HepG2 (cell line): Measurements from ENCODE around the gene VCAN. TPM values are rescaled to one million over a fixed set of nuclear protein-coding genes. Genes with fewer than 3 reads are reported as not detected.

ENCODE experiments used
- ATAC-seq: fragments of 200-7000 bp; cut with Tn5 transposase; 3 replicates; pipeline ENCODE4 v1.9.1; 2020; ENCODE audit warnings: mild to moderate bottlenecking, moderate library complexity
- BruUV-seq: library from RNA; stranded (reverse); fragments of 400-500 nt; replicated peaks from 2 replicates; lab custom pipeline; 2021; lab: Mats Ljungman, UMichigan
- CTCF ChIA-PET: fragments of 300-600 bp; formaldehyde crosslinking; extraction: SDS; loops from one replicate; lab custom pipeline; 2021; ENCODE audit warnings: low total read pairs, inconsistent platforms, low intra/inter-chr PET ratio; lab: Yijun Ruan, JAX
- POLR2A ChIA-PET: fragments of 350-600 bp; sonication (Branson Sonifier 250); formaldehyde crosslinking; loops from one replicate; lab custom pipeline; 2020; ENCODE audit warnings: antibody characterized with exemption, inconsistent platforms; lab: Yijun Ruan, JAX
- DNase-seq: peaks from one replicate; pipeline ENCODE4 v3.0.0-alpha.2; 2015; ENCODE audit warnings: low spot score
- FAIRE-seq: peaks from 3 replicates; lab custom pipeline; 2011; peaks lifted over from hg19 to GRCh38; lab: Jason Lieb, UNC
- H2AFZ ChIP-seq: one replicate; pipeline ENCODE4 v1.6.1; 2011; ENCODE audit warnings: low read length, inconsistent platforms
- H3K27ac ChIP-seq: fragments of 300-600 bp; 3 replicates; pipeline ENCODE4 v1.8.0; 2011; ENCODE audit warnings: mixed run types, mild to moderate bottlenecking, mixed read lengths, low read length, inconsistent platforms; ENCODE audit not compliant: insufficient read depth; ENCODE audit errors: extremely low read length
- H3K27me3 ChIP-seq, 2 experiments: fragments of 200-600 bp in 1 of 2; 2 replicates in 1 of 2; 3 replicates in 1 of 2; pipeline versions ENCODE4 v1.6.0 to v1.8.0; 2011; ENCODE audit warnings: low read length in 2 of 2, mild to moderate bottlenecking in 2 of 2, moderate library complexity in 2 of 2, inconsistent platforms in 1 of 2; ENCODE audit not compliant: insufficient read depth in 2 of 2, control insufficient read depth in 1 of 2
- H3K36me3 ChIP-seq, 2 experiments: fragments of 200-600 bp in 1 of 2; replicated peaks in 1 of 2; 2 replicates in 1 of 2; 3 replicates in 1 of 2; pipeline versions ENCODE4 v1.5.1 to v1.8.0; 2011; ENCODE audit warnings: low read length in 2 of 2, inconsistent platforms in 1 of 2; ENCODE audit not compliant: insufficient read depth in 2 of 2, control insufficient read depth in 1 of 2
- H3K4me1 ChIP-seq: 2 replicates; pipeline ENCODE4 v1.5.1; 2012; ENCODE audit warnings: low read length, inconsistent platforms; ENCODE audit not compliant: insufficient read depth
- H3K4me2 ChIP-seq: 2 replicates; pipeline ENCODE4 v1.6.0; 2011; ENCODE audit warnings: low read depth, low read length, inconsistent platforms
- H3K4me3 ChIP-seq, 3 experiments: fragments of 200-600 bp in 1 of 3; sonication (generic), shearing (Covaris generic) in 1 of 3; replicated peaks in 1 of 3; 2 replicates each; pipeline ENCODE4 v1.5.1; 2011 to 2016; ENCODE audit warnings: low read length in 3 of 3, inconsistent platforms in 2 of 3, low read depth in 2 of 3, mild to moderate bottlenecking in 2 of 3, control low read depth in 1 of 3, mixed read lengths in 1 of 3; ENCODE audit not compliant: insufficient read depth in 1 of 3
- H3K79me2 ChIP-seq: one replicate; pipeline ENCODE4 v1.6.1; 2011; ENCODE audit warnings: low read length, inconsistent platforms; ENCODE audit not compliant: insufficient read depth
- H3K9ac ChIP-seq: 2 replicates; pipeline ENCODE4 v1.6.0; 2011; ENCODE audit warnings: mild to moderate bottlenecking, low read depth, low read length, inconsistent platforms; ENCODE audit not compliant: insufficient read depth
- H3K9me3 ChIP-seq: 2 replicates; pipeline ENCODE4 v1.5.1; 2012; ENCODE audit warnings: mild to moderate bottlenecking, low read length
- H4K20me1 ChIP-seq: 2 replicates; pipeline ENCODE4 v1.6.0; 2011; ENCODE audit warnings: inconsistent platforms, mild to moderate bottlenecking, low read length, moderate library complexity; ENCODE audit not compliant: insufficient read depth
- AHR ChIP-seq: IDR thresholded peaks from 2 replicates; pipeline ENCODE4 v1.6.1; 2018; ENCODE audit warnings: missing genetic modification reagents, missing compliant biosample characterization
- KDM4B ChIP-seq: sonication (generic); formaldehyde crosslinking; IDR thresholded peaks from 2 replicates; pipeline ENCODE4 v1.4.0; 2020; ENCODE audit warnings: missing genetic modification reagents
- KLF11 ChIP-seq: IDR thresholded peaks from 2 replicates; pipeline ENCODE4 v1.6.1; 2016; ENCODE audit warnings: missing compliant biosample characterization
- SETDB1 ChIP-seq: sonication (generic); formaldehyde crosslinking; IDR thresholded peaks from 2 replicates; pipeline ENCODE4 v1.5.1; 2020; ENCODE audit warnings: missing genetic modification reagents, mild to moderate bottlenecking, borderline replicate concordance
- SMAD1 ChIP-seq: sonication (generic); formaldehyde crosslinking; IDR thresholded peaks from 2 replicates; pipeline ENCODE4 v1.4.0; 2020; ENCODE audit warnings: missing genetic modification reagents, low read depth, mild to moderate bottlenecking, borderline replicate concordance
- SP1 ChIP-seq, 2 experiments: fragments of 450-650 bp in 1 of 2; sonication (generic) in 1 of 2; formaldehyde crosslinking in 1 of 2; IDR thresholded peaks; 2 replicates each; pipeline versions ENCODE4 v1.4.0 to v1.6.1; 2016 to 2020; ENCODE audit warnings: missing genetic modification reagents in 1 of 2
- WGBS: methylation state at CpG from one replicate; pipeline ENCODE4 v1.1.6; 2017; ENCODE audit warnings: low lambda C conversion rate; 5-methylcytosine and 5-hydroxymethylcytosine counted together
- in situ Hi-C: cut with HindIII; loops from 2 replicates; pipeline ENCODE4 v1.10.0; 2017; ENCODE audit warnings: low pct_unique_long_range_greater_than_20kb; ENCODE audit not compliant: extremely low pct_ligation_motif_present
- intact Hi-C: fragments of 100-400 bp; cut with micrococcal nuclease; formaldehyde crosslinking; loops from one replicate; pipeline ENCODE4 v1.10.0; 2022; ENCODE audit not compliant: unreplicated experiment
- polyA plus RNA-seq, 8 experiments: library from polyadenylated mRNA; depleted of rRNA in 3 of 8; stranded (reverse) in 7 of 8; unstranded in 1 of 8; fragments of >200 nt; fragmentation: Illumina TruSeq in 4 of 8; extraction: Trizol in 4 of 8; gene quantifications; 2 replicates each; pipeline versions ENCODE4 v1.2.1 to v1.2.3, GENCODE V29; 2011 to 2016; ENCODE audit warnings: low read depth in 4 of 8, missing spikeins in 1 of 8, mixed read lengths in 1 of 8; ENCODE audit not compliant: insufficient read depth in 1 of 8
- total RNA-seq, 5 experiments: library from RNA; depleted of rRNA; stranded (reverse); fragments of >200 nt; fragmentation: Illumina TruSeq; extraction: Trizol; gene quantifications; 2 replicates each; pipeline ENCODE4 v1.2.3, GENCODE V29; 2016; ENCODE audit warnings: low read depth in 1 of 5
- TF ChIP-seq, protein P1 (sequence below): sonication (generic); formaldehyde crosslinking; IDR thresholded peaks from 2 replicates; pipeline ENCODE4 v1.8.0; 2022; ENCODE audit warnings: missing genetic modification reagents, low read depth, mild to moderate bottlenecking, borderline replicate concordance
- TF ChIP-seq, protein P2 (sequence below): sonication (generic); formaldehyde crosslinking; IDR thresholded peaks from 2 replicates; pipeline ENCODE4 v1.4.0; 2020; ENCODE audit warnings: missing genetic modification reagents
- TF ChIP-seq, protein P3 (sequence below): sonication (generic); formaldehyde crosslinking; IDR thresholded peaks from 2 replicates; pipeline ENCODE4 v1.5.0; 2020; ENCODE audit warnings: missing genetic modification reagents

Gene VCAN
- total and polyA plus RNA-seq, 2 of the 13 experiments (the other 11 are each of a cell fraction or from before 2014, with no cell fraction given): 1.2 to 3.5 TPM

DNA sequence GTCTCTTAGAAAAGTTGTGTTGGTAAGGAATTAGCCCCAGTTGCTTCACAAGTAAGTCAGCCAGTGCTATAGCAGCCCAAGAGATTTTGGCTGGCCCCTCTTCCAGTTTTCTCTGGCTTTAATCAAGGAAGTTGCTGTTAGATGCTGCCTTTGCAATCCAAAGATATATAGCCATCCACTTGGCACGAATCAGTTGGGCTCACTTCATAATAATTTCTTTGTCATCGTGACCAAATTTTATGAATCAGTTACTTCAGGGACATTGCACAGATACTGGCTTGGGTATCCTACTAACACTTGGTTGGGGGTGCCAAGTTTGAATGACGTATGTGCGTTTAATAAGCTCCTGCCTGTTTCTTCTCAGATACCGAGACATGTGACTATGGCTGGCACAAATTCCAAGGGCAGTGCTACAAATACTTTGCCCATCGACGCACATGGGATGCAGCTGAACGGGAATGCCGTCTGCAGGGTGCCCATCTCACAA, 81.5 kb downstream of the VCAN start (continued):
- TF ChIP-seq, protein P1, sequence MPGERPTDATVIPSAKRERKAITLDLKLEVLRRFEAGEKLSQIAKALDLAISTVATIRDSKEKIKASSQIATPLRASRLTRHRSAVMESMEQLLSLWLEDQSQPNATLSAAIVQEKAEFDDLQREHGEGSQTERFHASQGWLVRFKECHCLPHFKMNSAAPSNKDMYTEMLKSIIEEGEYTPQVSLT (CRISPR knock-in tag): no peak
- TF ChIP-seq KDM4B (no peak), SP1 (IDR thresholded peaks at IDR 0.05) (no peak), SP1 (CRISPR knock-in tag; IDR thresholded peaks at IDR 0.05) (no peak), AHR (CRISPR knock-in tag) (no peak), SMAD1 (CRISPR knock-in tag) (no peak), SETDB1 (CRISPR knock-in tag) (no peak)
- TF ChIP-seq, protein P2, sequence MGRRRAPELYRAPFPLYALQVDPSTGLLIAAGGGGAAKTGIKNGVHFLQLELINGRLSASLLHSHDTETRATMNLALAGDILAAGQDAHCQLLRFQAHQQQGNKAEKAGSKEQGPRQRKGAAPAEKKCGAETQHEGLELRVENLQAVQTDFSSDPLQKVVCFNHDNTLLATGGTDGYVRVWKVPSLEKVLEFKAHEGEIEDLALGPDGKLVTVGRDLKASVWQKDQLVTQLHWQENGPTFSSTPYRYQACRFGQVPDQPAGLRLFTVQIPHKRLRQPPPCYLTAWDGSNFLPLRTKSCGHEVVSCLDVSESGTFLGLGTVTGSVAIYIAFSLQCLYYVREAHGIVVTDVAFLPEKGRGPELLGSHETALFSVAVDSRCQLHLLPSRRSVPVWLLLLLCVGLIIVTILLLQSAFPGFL (CRISPR knock-in tag): no peak

DNA sequence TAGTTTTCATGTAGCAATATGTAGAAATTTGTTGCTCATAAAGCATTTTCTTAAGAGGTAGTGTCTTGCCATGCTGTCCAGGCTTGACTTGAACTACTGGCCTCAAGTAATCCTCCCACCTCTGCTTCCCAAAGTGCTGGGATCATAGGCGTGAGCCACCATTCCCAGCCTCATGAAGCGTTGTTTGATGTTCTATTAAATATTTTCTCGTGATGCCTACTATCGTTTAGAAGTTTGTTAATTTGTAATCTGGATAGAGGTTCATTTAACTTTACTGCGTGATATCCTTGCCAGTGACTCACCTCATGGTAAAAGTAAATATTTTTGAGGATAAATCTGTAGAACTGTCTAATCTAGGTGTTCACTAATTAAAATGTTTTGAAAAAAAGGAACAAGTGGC, 82.6 kb downstream of the VCAN start:
- H4K20me1 ChIP-seq: no peaks in the 10 kb centered on the region
- POLR2A ChIA-PET: no interaction called here
- no peak overlapping the region for H2AFZ ChIP-seq
- no peak for FAIRE-seq
- no peak overlapping the region for H3K4me2 ChIP-seq
- no peak overlapping the region for H3K27ac ChIP-seq
- TF ChIP-seq, protein P3, sequence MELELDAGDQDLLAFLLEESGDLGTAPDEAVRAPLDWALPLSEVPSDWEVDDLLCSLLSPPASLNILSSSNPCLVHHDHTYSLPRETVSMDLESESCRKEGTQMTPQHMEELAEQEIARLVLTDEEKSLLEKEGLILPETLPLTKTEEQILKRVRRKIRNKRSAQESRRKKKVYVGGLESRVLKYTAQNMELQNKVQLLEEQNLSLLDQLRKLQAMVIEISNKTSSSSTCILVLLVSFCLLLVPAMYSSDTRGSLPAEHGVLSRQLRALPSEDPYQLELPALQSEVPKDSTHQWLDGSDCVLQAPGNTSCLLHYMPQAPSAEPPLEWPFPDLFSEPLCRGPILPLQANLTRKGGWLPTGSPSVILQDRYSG (CRISPR knock-in tag): no peak
- no peak for TF ChIP-seq KLF11 (CRISPR knock-in tag)
- TF ChIP-seq, all 625 proteins: peak for 0
- no peak overlapping the region for H3K4me3 ChIP-seq
- no peaks in the 10 kb centered on the region for H3K9me3 ChIP-seq
- peaks cover 4% of the 10 kb centered on the region for H3K4me1 ChIP-seq
- intact Hi-C loops (no loop called here), in situ Hi-C loops (loop anchor here (25.0 kb wide), 1 partner anchor 467 kb away; the partner anchor contains the start of genes TMEM167A and XRCC4)
- H3K27me3 ChIP-seq: no peaks in the 10 kb centered on the region
- CTCF ChIA-PET: no interaction called here
- no peak for ATAC-seq
- WGBS: 34% methylated on average over 5 of the region's 5 CpGs
- no peak overlapping the region for H3K9ac ChIP-seq
- H3K36me3 ChIP-seq: no peaks in the 10 kb centered on the region
- no peak for DNase-seq
- no peaks in the 10 kb centered on the region for H3K79me2 ChIP-seq
- no TSS peak for BruUV-seq
